Hepatocyte (in vitro differentiated cells): ENCODE results near the gene NOL6. TPM values are rescaled to one million over a fixed set of nuclear protein-coding genes. Genes with fewer than 3 reads are reported as not detected.

Source experiments
- DNase-seq: peaks from one replicate; pipeline ENCODE4 v3.0.0-alpha.2; 2016; ENCODE audit warnings: low spot score
- H2AFZ ChIP-seq: fragments of 200-600 bp; sonication (generic); 2 replicates; pipeline ENCODE4 v1.6.0; 2016; ENCODE audit warnings: antibody characterized with exemption, mild to moderate bottlenecking
- H3K27ac ChIP-seq: fragments of 200-600 bp; sonication (generic); 2 replicates; pipeline ENCODE4 v1.5.1; 2016; ENCODE audit warnings: mild to moderate bottlenecking
- H3K27me3 ChIP-seq: fragments of 200-600 bp; sonication (generic); 2 replicates; pipeline ENCODE4 v1.6.1; 2016
- H3K36me3 ChIP-seq: fragments of 200-600 bp; sonication (generic); replicated peaks from 2 replicates; pipeline ENCODE4 v1.5.1; 2016; ENCODE audit warnings: low read depth; ENCODE audit not compliant: insufficient read depth
- H3K4me1 ChIP-seq: fragments of 200-600 bp; sonication (generic); 2 replicates; pipeline ENCODE4 v1.5.1; 2016; ENCODE audit warnings: mild to moderate bottlenecking, moderate library complexity; ENCODE audit not compliant: insufficient read depth
- H3K4me2 ChIP-seq: fragments of 200-600 bp; sonication (generic); 2 replicates; pipeline ENCODE4 v1.6.0; 2016
- H3K4me3 ChIP-seq: fragments of 200-600 bp; sonication (generic); 2 replicates; pipeline ENCODE4 v1.5.1; 2016; ENCODE audit warnings: mild to moderate bottlenecking
- H3K79me2 ChIP-seq: fragments of 200-600 bp; sonication (generic); 2 replicates; pipeline ENCODE4 v1.6.0; 2017; ENCODE audit warnings: mild to moderate bottlenecking
- H3K9me2 ChIP-seq: fragments of 200-600 bp; sonication (generic); replicated peaks from 2 replicates; pipeline ENCODE4 v1.6.0; 2017; ENCODE audit warnings: mild to moderate bottlenecking; ENCODE audit not compliant: insufficient read depth
- H3K9me3 ChIP-seq: fragments of 200-600 bp; sonication (generic); 2 replicates; pipeline ENCODE4 v1.5.1; 2016; ENCODE audit warnings: low read depth, mild to moderate bottlenecking
- H4K20me1 ChIP-seq: fragments of 200-600 bp; sonication (generic); 2 replicates; pipeline ENCODE4 v1.6.0; 2016; ENCODE audit warnings: mild to moderate bottlenecking; ENCODE audit not compliant: insufficient read depth, poor library complexity, severe bottlenecking
- EZH2 ChIP-seq: fragments of 200-600 bp; sonication (generic); IDR thresholded peaks from 2 replicates; pipeline ENCODE4 v1.6.1; 2016; ENCODE audit warnings: antibody characterized with exemption, mild to moderate bottlenecking, borderline replicate concordance
- EZH2phosphoT487 ChIP-seq: fragments of 200-600 bp; sonication (generic); IDR thresholded peaks from one replicate; pipeline ENCODE4 v1.6.1; 2018; ENCODE audit warnings: antibody characterized with exemption, mild to moderate bottlenecking, low read depth, moderate library complexity; ENCODE audit not compliant: unreplicated experiment, severe bottlenecking
- WGBS: methylation state at CpG from one replicate; pipeline ENCODE4 v1.1.6; 2016; ENCODE audit warnings: low lambda C conversion rate; ENCODE audit errors: missing lambda C conversion rate; 5-methylcytosine and 5-hydroxymethylcytosine counted together
- polyA plus RNA-seq: library from polyadenylated mRNA; unstranded; fragments of >200 nt; fragmentation: Nextera tagmentation; extraction: Ambion mirVana; gene quantifications from 2 replicates; pipeline ENCODE4 v1.2.1, GENCODE V29; 2016
- total RNA-seq: library from RNA; depleted of rRNA; stranded (reverse); fragments of >200 nt; gene quantifications from 2 replicates; pipeline ENCODE4 v1.2.3, GENCODE V29; 2014
- TF ChIP-seq, protein P1 (sequence below): fragments of 200-600 bp; sonication (generic); IDR thresholded peaks from 2 replicates; pipeline ENCODE4 v1.5.1; 2016; ENCODE audit warnings: antibody characterized with exemption, mild to moderate bottlenecking; ENCODE audit not compliant: poor library complexity

Gene NOL6
- total and polyA plus RNA-seq, 2 experiments from 2014 or later, result 20.6 to 21.9 TPM

DNA sequence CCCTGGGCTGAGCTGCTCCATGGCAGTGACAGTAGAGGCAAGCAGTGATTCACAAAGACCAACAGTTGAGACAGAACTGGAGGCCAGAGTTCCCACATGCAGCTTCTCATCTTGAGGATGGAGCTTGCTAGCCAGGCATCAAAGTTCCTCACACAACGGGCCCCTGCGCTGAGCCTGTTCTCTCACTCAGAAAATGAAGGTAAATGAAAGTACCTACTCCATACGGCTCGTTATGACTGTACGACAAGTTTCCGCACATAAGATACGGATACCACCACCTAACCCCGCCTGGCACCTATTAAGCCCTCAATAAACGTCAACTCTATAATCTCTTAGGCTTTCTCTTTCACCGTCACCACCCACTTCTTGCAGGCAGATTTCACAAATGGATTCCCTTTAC, 12.9 kb downstream of the NOL6 start:
- no peak overlapping the region for H3K4me3 ChIP-seq
- peaks cover 8% of the 10 kb centered on the region for H3K4me1 ChIP-seq
- H3K27me3 ChIP-seq, result no peaks in the 10 kb centered on the region
- no peaks in the 10 kb centered on the region for H3K9me3 ChIP-seq
- no peak overlapping the region for H2AFZ ChIP-seq
- H3K4me2 ChIP-seq, result no peak overlapping the region
- no peaks in the 10 kb centered on the region for H3K9me2 ChIP-seq
- H3K36me3 ChIP-seq, result peaks cover under 1% of the 10 kb centered on the region
- no peak for TF ChIP-seq EZH2
- TF ChIP-seq EZH2phosphoT487, result no peak
- TF ChIP-seq, protein P1, sequence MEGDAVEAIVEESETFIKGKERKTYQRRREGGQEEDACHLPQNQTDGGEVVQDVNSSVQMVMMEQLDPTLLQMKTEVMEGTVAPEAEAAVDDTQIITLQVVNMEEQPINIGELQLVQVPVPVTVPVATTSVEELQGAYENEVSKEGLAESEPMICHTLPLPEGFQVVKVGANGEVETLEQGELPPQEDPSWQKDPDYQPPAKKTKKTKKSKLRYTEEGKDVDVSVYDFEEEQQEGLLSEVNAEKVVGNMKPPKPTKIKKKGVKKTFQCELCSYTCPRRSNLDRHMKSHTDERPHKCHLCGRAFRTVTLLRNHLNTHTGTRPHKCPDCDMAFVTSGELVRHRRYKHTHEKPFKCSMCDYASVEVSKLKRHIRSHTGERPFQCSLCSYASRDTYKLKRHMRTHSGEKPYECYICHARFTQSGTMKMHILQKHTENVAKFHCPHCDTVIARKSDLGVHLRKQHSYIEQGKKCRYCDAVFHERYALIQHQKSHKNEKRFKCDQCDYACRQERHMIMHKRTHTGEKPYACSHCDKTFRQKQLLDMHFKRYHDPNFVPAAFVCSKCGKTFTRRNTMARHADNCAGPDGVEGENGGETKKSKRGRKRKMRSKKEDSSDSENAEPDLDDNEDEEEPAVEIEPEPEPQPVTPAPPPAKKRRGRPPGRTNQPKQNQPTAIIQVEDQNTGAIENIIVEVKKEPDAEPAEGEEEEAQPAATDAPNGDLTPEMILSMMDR, result no peak
- no peaks in the 10 kb centered on the region for H4K20me1 ChIP-seq
- peak; percentile 2 for DNase-seq
- no peaks in the 10 kb centered on the region for H3K79me2 ChIP-seq
- 57% methylated on average over 10 of the region's 10 CpGs for WGBS
- H3K27ac ChIP-seq, result no peak overlapping the region

DNA sequence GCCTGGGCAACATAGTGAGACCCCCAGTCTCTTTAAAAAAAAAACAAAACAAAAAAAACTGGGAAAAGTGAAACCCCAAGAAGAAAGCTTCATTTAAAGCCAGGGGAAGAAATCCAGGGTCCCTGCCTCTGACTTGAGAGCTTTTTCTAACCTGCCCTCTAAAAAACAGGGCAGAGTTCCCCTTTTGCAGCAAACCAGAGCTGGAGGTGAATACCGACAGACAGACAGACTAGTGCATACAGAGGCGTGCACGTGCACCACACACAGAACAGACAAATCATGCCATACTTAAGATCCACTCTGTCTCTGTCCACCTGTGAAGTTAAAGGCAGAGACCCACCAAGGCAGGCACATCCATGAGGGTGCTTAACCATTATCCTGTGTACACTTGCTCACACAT, 14.6 kb downstream of the NOL6 start:
- peak overlapping the region; percentile 30 for H3K27ac ChIP-seq
- H3K4me2 ChIP-seq, result no peak overlapping the region
- H3K36me3 ChIP-seq, result no peaks in the 10 kb centered on the region
- WGBS, result 75% methylated on average over 3 of the region's 3 CpGs
- H2AFZ ChIP-seq, result no peak overlapping the region
- H4K20me1 ChIP-seq, result no peaks in the 10 kb centered on the region
- no peak for DNase-seq
- no peaks in the 10 kb centered on the region for H3K9me2 ChIP-seq
- TF ChIP-seq EZH2 (no peak), EZH2phosphoT487 (no peak)
- TF ChIP-seq, protein P1, result no peak
- no peaks in the 10 kb centered on the region for H3K27me3 ChIP-seq
- H3K79me2 ChIP-seq, result no peaks in the 10 kb centered on the region
- peaks cover 8% of the 10 kb centered on the region for H3K4me1 ChIP-seq
- H3K4me3 ChIP-seq, result no peak overlapping the region
- H3K9me3 ChIP-seq, result no peaks in the 10 kb centered on the region

DNA sequence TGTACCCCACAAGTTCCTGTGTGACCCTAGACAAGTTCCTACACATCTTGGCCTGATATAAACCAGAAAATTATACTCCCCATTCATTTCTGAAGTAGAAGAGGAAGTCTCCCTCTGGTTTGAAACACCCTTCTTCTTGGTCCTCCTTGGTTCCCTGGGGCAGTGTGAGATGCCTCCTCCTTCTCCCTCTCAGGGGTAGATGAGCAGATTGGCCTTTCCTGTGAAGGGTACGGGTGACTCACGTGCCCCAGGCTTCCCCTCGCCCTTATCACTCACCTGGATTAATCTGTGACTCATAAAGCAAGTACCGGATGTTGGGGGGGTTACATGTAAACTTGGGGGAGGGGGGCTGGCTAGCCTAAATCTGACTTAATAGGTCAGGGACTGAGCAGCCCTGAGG, 15.3 kb downstream of the NOL6 start:
- H3K36me3 ChIP-seq, result no peaks in the 10 kb centered on the region

More for the DNA sequence above, 15.3 kb downstream of the NOL6 start:
- Histone ChIP-seq H3K9me2 (no peaks in the 10 kb centered on the region), H3K9me3 (no peaks in the 10 kb centered on the region), H4K20me1 (no peaks in the 10 kb centered on the region), H3K27ac (peak overlapping the region; percentile 60), H3K4me1 (peaks cover 8% of the 10 kb centered on the region), H3K4me3 (no peak overlapping the region), H3K79me2 (no peaks in the 10 kb centered on the region), H3K4me2 (no peak overlapping the region), H2AFZ (no peak overlapping the region), H3K27me3 (no peaks in the 10 kb centered on the region)
- peak; percentile 67 for DNase-seq
- WGBS, result 9% methylated on average over 4 of the region's 4 CpGs
- TF ChIP-seq, protein P1, result no peak
- no peak for TF ChIP-seq EZH2phosphoT487
- TF ChIP-seq EZH2, result no peak
